Activated CD4-positive, CD25-positive, alpha-beta regulatory T cell treated with anti-CD3 and anti-CD28 coated beads, Interleukin-2, amount 50 U/mL, for 24 hours (primary cell): ENCODE data around the gene INKA1.
"Not testable (repeated sequence)": the region's sequence is repeated elsewhere in the genome, so short reads cannot be mapped to it uniquely, and the experiment has no call there.

Source experiments
- ATAC-seq, 2 donors: fragments of 150-1000 bp; cut with Tn5 transposase; one replicate each; pipeline ENCODE4 v1.10.0; 2021; ENCODE audit warnings: mild to moderate bottlenecking in 1 of 2, moderate library complexity in 1 of 2

INKA1 gene

DNA sequence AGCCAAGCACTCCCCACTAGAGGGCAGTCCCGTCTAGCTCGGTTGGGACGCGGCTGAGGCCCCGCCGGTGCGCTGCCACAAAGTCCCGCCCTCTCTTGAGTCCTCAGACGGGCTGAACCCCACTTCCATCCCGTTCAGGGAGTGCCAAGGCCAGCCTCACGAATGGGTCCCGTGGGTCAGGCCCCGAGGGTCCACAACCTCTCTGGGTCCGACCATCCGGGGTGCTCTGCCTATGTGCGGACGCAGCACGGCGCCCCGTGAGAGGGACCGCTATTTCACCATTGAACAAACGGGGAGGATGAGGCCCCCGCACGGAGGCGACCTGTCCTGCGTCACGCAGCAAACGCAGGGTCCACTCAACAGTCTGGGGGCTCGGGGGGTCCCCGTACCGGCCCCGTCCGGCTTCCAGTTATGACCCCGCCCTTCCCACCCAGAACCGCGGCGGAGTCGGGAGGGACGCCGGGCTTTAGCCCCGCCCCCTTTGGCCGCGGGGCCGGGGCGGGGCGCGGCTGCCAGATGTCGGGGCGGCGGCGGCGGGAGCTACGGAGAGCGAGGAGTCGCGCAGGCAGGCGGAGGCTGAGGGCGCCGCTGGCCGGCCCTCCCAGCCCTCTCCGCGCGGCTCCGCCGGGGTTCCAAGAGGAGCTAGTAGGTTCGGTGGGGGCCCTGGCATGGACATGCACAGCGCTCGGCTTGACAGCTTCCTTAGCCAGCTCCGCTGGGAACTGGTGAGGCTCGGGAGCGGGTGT lies at the start of gene INKA1:
INKA1 (plus strand) TSS at position 543 of the 746 bp plus-strand sequence; CDS start at position 675, 132 bp downstream.
- ATAC-seq = peak; percentile 85 to 86

DNA sequence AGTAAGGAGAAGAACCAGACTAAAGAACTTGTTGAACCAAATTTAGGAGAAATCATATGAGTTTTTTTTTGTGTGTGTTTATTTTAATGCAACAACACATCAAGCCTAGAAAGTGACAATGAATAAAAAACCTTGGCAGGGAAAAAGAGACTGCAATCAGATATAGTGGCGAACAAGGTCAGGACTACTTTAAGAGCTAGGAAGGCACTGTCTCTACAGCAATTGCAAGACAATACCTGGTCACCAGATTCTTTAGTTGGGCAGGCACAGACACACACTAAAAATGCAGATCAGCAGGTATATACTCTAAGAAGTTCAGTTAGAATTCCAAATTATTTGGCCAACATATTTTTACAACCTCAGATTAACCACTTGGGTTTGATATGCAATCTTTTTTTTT lies 48.5 kb upstream of the INKA1 start:
- no peak for ATAC-seq

DNA sequence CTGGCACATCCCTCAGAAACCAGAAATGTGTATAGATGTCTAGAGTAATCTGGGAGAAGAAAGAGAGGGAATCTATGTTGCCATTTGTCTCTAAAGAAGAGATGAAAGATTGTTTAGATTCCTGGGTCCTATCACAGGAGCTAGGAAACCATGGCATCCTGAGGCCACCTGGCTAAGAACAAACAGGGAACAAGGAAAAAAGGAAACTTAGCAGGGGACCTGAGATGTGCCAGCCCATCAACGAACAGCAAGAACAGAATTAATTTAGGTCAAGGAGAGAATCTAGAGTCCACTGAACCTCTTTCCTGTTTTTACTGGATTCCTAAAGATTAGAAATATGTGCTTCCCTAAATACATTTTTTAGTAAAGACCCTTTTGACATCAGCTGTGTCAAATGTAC lies 47.0 kb upstream of the INKA1 start:
- no peak for ATAC-seq

DNA sequence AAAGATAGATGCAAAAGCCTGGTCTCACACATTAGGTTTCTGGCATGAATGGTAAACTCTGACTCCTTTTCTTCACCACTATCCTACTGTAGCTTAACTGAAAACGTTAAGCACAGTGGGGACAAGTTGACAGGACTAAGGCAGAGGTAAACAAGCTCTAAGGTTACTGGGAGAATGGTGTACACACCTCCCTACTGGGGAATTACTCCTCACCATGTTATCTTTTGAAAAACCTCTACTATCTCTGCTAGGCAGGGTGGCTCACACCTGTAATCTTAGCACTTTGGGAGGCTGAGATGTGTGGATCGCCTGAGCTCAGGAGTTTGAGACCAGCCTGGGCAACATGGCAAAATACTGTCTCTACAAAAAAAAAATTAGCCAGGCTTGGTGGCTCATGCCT lies 45.9 kb upstream of the INKA1 start:
- no peak for ATAC-seq

DNA sequence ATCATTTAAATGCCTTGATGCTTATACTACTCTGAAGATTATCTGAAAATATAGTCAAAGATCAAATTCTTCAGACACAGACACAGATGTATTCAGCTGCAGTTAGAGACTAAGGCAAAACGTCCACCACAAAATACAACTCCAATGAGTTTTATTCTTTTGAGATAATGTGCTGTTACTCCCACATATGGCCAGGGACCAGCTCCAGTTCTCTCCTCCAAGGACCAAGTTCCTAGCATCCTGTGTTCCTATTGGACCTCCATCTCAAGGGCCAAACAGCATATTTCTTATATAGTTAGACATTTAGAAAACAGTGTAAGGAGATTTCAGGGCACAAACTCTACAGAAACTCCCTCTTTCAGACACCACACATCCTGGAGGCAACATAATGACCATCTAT lies 43.8 kb upstream of the INKA1 start:
- no peak for ATAC-seq

DNA sequence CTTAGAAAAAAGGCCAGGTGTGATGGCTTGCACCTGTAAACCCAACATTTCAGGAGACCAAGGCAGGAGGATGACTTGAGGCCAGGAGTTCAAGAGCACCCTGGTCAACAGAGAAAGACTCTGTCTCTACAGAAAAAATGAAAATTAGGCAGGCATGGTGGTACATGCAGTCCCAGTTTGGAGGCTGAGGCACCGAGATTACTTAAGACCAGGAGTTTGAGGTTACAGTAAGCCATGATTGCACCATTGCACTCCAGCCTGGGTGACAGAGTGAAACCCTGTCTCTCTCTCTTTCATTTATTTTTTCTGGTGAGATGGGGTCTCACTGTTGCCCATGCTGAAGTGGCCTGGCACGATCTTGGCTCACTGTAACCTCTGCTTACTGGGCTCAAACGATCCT lies 41.4 kb upstream of the INKA1 start:
- no peak for ATAC-seq

DNA sequence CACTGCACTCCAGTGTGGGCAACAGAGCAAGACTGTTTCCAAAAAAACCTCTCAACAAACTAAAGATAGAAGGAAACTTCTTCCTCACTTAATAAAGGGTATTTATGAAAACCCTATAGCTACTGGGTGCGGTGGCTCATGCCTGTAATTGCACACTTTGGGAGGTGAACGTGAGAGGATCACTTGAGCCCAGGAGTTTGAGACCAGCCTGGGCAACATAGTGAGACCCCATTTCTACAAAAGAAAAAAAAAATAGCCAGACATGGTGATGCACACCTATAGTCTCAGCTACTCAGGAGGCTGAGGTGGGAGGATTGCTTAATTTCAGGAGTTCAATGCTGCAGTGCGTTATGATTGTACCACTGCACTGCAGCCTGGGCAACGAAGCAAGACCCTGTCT lies 39.1 kb upstream of the INKA1 start:
- no peak for ATAC-seq

DNA sequence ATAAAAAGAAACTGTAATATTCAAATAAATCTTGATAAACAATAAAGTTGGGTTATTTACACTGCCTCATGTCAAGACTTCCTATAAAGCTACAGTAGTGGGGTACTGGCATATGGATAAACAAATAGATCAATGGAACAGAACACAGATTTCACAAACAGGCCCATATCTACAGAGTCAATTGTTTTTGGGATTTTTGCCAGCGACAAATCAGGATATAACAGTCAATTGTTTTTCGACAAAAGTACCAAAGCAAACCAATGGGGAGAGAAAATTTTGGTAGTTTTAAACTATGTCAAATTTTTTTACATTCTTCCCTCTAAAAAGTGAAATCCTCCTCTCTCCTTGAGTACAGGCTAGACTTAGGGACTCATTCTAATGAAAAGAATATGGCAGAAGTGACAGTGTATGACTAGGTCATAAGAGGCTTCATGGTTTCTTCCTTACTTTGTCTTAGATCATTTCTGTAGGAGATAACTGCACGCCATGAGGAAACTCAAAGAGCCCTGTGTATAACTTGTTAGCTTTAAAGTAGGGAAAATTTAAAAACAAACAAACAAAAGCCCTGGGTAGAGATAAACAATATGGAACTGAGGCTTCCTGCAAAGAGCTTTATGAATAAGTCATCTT lies 33.7 kb upstream of the INKA1 start:
- ATAC-seq = peak in 1 of 2 donors; percentile 66

DNA sequence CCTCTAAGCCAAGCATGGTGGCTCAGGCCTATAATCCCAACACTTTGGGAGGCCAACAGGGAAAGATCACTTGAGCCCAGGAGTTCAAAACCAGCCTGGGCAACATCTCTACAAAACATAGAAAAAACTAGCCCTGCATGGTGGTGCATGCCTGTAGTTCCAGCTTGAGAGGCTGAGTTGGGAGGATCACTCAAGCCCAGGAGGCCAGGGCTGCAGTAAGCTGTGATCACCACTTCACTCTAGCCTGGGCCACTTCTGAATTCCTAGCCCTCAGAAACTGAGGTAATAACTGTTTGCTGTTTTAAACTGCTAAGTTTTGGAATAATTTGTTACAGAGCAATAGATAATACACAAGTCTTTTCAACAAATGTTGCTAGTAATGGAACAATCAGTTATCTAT lies 33.1 kb upstream of the INKA1 start:
- ATAC-seq = no peak

DNA sequence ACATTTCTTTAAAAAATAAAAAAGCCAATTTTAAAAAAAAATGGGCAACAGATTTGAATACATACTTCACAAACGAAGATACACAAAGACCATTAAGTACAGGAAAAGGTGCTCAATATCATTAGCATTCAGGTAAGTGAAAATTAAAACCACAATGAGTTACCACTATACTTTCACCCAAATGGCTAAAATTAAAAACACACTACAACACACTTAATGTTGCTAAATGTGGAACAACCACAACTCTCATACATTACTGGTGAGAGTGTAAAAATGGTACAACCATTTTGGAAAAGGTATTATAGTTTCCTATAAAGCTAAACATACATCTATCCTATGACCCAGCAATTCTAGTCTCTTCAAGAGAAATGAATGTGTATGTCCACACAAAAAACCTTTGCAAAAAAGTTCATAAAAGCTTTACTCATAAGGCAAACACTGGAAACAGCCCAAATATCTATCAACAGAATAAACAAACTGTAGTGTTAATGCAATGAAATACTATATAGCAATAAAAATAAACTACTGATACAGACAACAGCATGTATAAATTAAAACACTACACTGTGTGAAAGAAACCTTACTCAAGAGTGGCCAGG lies 31.6 kb upstream of the INKA1 start:
- no peak for ATAC-seq

DNA sequence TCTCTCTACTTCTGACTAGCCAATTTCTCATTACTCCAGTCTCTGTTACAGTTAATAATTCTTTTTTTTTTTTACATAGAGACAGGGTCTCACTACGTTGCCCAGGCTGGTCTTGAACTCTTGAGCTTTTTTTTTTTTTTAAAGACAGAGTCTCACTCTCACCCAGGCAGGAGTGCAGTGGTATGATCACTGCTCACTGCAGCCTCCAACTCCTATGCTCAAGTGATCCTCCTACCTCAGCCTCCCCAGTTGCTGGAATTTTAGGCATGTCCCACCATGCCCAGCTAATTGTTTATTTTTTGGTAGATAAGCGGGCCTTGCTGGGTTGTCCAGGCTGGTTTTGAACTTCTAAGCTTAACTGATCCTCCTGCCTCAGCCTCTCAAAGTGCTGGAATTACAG lies 30.4 kb upstream of the INKA1 start:
- no peak for ATAC-seq

DNA sequence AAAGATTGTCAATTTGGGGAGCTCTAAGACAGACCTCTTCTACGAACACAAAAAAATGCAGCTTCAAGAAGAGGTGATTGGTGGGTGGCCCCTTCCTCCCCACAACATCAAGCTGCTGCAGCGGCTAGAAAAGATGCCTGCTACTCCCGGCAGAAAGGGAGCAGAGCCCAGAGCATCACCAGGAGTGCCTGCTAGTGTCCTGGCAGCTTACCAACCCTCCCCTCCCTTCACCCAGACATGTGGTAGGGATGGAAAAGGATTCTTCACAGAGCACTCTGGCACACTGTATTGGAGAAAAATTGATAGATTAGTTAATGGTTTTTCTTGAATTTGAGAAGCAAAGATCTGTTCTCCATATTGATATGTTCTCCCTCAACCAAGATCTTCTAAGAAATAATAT lies 27.5 kb upstream of the INKA1 start:
- no peak for ATAC-seq

DNA sequence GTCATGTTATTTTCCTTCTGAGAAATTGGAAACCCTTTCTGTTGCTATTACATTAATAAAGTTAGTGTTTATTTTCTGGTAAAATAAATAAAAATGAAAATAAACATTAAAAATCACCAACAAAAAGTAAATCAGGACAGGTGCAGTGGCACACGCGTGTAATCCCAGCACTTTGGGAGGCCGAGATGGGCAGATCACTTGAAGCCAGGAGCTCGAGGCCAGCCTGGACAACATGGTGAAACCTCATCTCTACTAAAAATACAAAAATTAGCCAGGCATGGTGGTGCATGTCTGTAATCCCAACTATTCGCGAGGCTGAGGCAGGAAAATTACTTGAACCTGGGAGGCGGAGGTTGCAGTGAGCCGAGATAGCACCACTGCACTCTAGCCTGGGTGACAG lies 27.0 kb upstream of the INKA1 start:
- not testable (repeated sequence) for ATAC-seq

DNA sequence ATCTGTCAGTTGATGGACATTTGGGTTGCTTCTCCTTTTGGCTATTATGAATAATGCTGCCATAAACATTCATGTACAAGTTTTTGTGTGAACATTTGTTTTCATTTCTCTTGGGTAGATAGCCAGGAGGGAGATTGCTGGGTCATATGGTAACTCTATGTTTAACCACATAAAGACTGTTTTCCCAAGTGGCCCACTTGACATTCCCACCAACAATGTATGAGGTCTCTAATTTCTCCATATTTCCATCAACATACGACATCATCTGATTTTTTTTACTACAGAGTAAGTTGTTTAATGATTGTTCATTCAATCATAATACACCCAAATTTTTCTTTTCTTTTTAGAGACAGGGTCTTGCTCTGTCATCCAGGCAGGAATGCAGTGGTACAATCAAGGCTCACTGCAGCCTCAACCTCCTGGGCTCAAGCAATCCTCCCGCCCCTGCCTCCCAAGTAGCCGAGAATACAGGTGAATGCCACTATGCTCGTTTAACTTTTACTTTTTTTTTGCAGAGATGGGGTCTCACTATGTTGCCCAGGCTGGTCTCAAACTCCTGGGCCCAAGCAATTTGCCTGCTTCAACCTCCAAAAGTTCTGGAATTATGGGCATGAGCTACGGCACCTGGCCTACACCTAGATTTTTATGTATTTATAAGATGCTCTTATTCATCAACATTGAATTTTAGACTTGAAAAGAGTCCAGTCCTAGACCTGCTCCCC lies 23.5 kb upstream of the INKA1 start:
- ATAC-seq = no peak

DNA sequence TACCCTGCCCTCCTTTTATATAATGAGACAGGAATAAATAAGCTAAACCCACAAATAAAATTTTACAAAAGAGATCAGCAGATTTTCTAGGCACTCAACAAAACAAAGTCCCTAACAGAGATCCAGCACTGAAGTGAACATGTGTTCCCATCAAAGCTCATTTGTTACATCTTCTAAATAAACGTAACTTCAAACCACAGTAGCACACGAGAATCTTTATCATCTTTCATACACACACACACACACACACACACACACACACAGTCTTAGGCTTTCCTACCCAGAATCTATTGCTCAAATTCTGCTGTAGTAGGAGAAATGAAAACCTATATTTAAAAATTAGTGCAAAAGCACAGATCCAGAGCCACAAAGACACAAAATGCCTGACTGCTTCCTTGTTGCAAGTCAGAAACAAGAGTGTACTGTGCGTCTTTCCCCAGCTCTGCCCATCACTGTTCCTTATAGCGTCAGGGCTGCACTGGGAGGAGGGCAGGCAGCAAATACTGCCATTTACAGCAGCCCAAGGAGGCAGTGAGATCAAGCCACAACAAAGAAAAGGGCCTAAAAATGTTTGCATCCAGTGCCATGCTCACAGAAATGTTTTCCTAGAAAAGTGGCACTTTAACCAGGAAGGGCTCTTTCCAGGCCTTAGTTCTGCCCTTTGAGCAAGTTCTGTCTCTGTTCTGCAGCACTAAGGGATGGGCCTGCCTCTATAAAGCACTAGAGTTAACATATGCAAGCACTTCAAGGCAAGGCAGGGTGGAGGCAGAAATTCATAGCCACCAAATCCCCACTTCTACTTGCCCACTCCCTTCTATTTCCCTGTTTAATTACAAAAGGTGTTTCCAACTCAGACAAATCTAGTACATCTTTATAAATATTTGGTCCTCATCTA lies 22.7 kb upstream of the INKA1 start:
- no peak for ATAC-seq

DNA sequence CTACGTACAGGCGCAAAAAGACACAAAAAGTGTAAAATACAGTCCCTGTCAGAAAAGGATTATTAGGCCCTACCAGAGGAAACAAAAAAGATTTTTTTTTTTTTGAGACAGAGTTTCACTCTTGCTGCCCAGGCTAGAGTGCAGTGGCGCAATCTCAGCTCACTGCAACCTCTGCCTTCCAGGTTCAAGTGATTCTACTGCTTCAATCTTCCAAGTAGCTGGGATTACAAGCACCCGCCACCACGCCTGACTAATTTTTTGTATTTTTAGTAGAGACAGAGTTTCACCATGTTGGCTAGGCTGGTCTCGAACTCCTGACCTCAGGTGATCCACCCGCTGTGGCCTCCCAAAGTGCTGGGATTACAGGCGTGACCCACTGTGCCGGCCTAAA lies 22.1 kb upstream of the INKA1 start:
- ATAC-seq = not testable (repeated sequence)

DNA sequence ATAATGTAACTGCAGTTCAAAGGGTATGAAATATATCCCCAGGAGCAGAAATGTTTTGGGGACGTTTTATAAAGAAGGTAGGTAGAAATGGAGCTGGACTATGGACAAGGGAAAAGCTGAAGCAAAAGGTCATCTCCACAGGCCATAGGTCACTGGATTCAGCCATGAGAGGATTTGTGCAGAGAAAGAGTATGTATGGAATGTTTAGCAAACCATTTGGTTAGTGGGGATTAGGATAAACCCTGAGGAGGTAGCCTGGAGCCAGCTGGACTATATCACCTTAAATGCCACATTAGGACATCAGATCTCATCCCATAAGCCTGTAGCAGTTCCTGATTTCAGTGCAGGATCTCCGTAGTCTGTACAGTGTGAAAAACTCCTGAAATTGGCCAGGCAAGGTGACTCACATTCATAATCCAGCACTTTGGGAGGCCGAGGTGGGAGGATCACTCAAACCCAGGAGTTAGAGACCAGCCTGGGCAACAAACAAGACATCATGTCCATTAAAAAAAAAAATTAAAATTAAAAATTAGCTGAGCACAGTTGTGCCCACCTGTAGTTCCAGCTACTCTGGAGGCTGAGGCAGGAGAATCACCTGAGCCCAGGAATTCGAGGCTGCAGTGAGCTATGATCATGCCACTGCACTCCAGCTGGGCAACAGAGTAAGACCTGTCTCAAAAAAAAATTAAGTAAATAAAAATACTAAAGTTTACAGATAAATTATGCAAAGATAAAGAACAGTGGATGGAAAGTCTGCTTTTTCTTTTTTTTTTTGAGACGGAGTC lies 21.5 kb upstream of the INKA1 start:
- no peak for ATAC-seq

DNA sequence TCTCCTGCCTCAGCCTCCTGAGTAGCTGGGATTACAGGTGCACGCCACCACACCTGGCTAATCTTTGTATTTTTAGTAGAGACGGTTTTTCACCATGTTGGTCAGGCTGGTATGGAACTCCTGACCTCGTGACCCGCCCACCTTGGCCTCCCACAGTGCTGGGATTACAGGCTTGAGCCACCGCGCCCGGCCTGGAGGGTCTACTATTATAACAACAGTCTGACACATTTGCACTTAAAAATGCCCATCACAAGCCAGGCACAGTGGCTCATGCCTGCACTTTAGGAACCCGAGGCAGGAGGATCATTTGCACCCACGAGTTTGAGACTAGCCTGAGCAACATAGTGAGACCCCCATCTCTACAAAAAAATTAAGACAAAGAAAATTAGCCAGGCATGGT lies 20.8 kb upstream of the INKA1 start:
- not testable (repeated sequence) for ATAC-seq

DNA sequence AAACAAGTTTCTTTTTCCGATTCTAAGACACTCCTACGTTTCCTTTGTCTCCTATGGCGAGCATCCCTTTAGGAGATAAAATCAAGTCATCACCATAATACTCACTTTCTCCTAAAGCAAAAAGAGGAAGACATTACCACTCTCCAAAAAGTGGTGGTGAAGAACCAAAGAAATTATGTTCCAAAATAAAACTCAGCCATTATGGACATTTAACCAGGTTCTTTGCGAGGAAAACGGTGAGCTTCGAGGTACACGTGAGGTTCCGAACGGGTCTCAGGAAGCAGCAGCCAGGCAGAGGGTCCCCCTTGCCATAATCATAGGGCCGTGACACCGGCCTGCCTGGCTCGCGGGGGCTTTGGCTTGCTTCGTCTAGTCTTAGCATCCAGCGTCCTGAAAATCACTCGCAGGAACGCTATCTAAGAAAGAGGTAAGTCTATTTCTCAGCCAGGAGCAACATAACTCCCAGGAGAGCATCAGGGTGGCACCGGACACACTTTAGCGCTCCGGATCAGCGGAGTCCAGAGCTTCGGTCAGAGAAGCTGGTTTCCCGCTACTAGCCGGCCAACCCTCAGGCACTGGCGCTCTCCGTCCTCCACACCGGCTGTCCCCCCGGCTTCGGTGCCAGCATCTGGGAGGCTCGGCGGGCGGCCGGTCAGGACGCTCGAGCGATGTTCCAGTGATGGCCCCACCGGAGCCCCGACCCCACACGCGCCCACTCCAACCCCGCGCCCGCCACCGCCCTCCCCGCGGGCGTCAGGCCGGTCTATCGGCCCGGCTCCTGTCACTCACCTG lies 17.3 kb upstream of the INKA1 start:
- ATAC-seq = peak; percentile 34 to 45

DNA sequence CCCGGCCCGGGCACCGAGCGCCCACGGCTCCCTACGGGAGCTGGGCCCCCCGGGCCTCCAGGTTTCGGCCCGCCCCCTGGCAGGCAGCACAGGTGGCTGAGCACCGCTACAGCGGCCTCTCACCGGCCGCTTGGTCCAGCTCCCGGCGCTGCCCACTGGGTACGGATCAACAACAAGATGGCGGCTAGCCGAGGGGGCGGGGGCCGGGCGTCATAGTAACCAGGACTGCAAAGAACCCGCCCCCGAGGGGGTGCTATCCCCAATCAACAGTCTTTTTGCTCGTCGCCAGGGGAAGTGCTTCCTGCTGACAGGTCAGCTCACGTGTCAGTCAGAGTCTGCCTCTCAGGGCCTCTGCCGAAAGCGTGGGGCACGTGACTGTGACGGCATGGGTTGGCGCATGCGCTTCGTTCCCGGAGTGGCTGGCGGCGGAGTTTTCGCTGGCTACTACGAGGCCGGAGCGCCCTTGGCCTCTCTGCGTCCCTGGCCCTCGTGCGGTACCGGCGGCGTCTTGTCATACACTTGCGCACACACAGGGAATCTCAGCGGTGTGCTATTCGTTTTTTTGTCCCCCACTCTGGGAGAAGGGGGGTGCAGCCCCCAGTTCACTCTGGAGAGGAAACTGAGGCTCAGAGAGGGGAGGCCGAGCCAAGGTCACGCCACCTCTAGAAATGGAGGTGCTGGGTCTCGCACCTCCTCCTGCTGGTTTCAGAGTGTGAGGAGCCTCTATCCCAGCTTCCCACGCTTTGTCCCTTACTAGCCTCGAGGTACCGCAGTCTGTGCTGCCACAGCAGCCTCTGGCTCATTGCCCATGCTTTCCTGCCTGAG lies 16.5 kb upstream of the INKA1 start, which contains the start of gene IP6K1:
IP6K1 (minus strand) TSS at position 186 of the 825 bp plus-strand sequence. CDS start 38,502 bp downstream, outside the sequence.
- peak; percentile 100 for ATAC-seq
